ENCODE data around the gene NDUFAF3. TPM values are rescaled to one million over a fixed set of nuclear protein-coding genes. Genes with fewer than 3 reads are reported as not detected.

The NDUFAF3 gene
- polyA plus RNA-seq, 1 of the 3 experiments (the other 2 are of a cell fraction) = 104 TPM

DNA sequence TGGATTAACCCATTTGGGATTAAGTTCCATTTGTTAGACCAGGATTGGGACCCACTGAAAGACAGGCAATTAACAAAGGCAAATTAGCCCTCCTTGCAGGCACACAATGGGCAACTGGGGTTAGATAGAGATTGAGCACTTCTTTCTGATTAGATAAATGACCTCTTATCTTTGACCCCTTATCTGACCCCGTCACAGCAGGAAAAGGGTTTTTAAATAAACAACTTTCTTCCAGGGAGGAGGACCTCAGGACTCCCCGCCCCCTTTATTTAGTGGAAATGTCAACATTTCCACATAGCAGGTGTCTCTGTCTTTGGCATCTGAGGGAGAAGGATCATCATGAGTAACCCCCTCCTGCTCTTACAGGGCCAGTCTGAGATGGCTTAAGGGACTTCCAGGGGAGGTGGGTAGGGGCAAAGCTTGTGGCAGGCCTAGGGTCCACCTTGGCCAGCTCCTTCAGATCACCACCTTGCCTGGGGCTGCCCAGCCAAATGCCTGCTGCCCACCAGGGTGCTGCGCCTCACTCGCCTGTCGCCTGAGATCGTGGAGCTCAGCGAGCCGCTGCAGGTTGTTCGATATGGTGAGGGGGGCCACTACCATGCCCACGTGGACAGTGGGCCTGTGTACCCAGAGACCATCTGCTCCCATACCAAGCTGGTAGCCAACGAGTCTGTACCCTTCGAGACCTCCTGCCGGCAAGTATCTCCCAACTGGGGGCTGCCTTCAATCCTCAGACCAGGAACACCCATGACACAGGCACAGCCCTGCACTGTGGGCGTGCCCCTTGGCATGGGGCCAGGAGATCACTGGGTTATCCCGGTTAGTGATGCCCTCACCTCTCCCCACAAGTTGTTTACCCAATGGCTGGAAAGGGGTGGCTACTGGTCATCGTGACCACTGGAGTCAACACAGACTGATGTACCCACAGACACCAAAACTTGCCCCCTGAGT, 17.3 kb upstream of the NDUFAF3 start:
- 87% methylated on average over 12 of the region's 16 CpGs for WGBS (ENCODE audit: low lambda C conversion rate)
- H3K4me3 ChIP-seq (ENCODE audit: low read depth in 2 of 2, low read length in 1 of 2) = no peak overlapping the region
- peaks cover 0 to 3% of the 10 kb centered on the region in 2 experiments for H3K36me3 ChIP-seq (replicated peaks in 1 of 2; ENCODE audit: control insufficient read depth in 1 of 2, insufficient read depth in 2 of 2, low read length in 1 of 2)
- peaks cover 32% of the 10 kb centered on the region for H3K79me2 ChIP-seq (ENCODE audit: insufficient read depth)
- H3F3A ChIP-seq (replicated peaks; ENCODE audit: insufficient read depth) = peaks cover 3% of the 10 kb centered on the region
- peaks cover 0 to 24% of the 10 kb centered on the region in 2 experiments; a peak in 2 of 4 replicates for H3K4me1 ChIP-seq (ENCODE audit: control insufficient read depth in 1 of 2, insufficient read depth in 2 of 2, low read depth in 1 of 2, low read length in 1 of 2)
- H3K27me3 ChIP-seq (ENCODE audit: insufficient read depth) = no peaks in the 10 kb centered on the region
- H3K4me2 ChIP-seq = no peak overlapping the region
- H3K9me3 ChIP-seq = no peaks in the 10 kb centered on the region
- H3K27ac ChIP-seq (ENCODE audit: low read depth in 2 of 2, low read length in 1 of 2) = no peak overlapping the region
- no peak overlapping the region for H3K9ac ChIP-seq
- ChIA-PET POLR2A (no interaction called here), CTCF (interaction anchor here (1.0 to 1.8 kb wide), 2 partner anchors 9 to 10 kb away, joined by 5 read pairs; no protein-coding TSS in a partner anchor)
- TF ChIP-seq RFX5 (IDR thresholded peaks at IDR 0.05; ENCODE audit: low read length) (no peak), RCOR1 (IDR thresholded peaks at IDR 0.05; ENCODE audit: low read length) (no peak)
- peaks cover 16% of the 10 kb centered on the region for H4K20me1 ChIP-seq (ENCODE audit: insufficient read depth)
- H3K9me2 ChIP-seq = no peaks in the 10 kb centered on the region
- no peak overlapping the region for H2AFZ ChIP-seq (ENCODE audit: low read depth)
- no peak for DNase-seq

GRCh38 chr3:49005303-49005680, 16.6 kb upstream of the NDUFAF3 start:
- peaks cover 21% of the 10 kb centered on the region for H4K20me1 ChIP-seq (ENCODE audit: insufficient read depth)
- H3F3A ChIP-seq (replicated peaks; ENCODE audit: insufficient read depth) = peaks cover 3% of the 10 kb centered on the region
- H3K9me2 ChIP-seq = no peaks in the 10 kb centered on the region
- DNase-seq = no peak
- ChIA-PET POLR2A (interaction anchor here (4.3 kb wide), 1 partner anchor 8 kb away, joined by 44 read pairs; no protein-coding TSS in a partner anchor), CTCF (interaction anchor here (1.8 to 4.4 kb wide), 2 partner anchors 9 to 18 kb away, joined by 5 to 29 read pairs; no protein-coding TSS in a partner anchor)
- H3K4me1 ChIP-seq (ENCODE audit: control insufficient read depth in 1 of 2, insufficient read depth in 2 of 2, low read depth in 1 of 2, low read length in 1 of 2) = peaks cover 0 to 21% of the 10 kb centered on the region in 2 experiments; a peak in 2 of 4 replicates
- H3K4me2 ChIP-seq = no peak overlapping the region
- no peak overlapping the region for H3K9ac ChIP-seq
- peaks cover 39% of the 10 kb centered on the region for H3K79me2 ChIP-seq (ENCODE audit: insufficient read depth)
- WGBS (ENCODE audit: low lambda C conversion rate) = 100% methylated on average over 3 of the region's 3 CpGs
- no peak overlapping the region for H3K4me3 ChIP-seq (ENCODE audit: low read depth in 2 of 2, low read length in 1 of 2)
- H3K36me3 ChIP-seq (replicated peaks in 1 of 2; ENCODE audit: control insufficient read depth in 1 of 2, insufficient read depth in 2 of 2, low read length in 1 of 2) = peaks cover 0 to 4% of the 10 kb centered on the region in 2 experiments
- no peak overlapping the region for H2AFZ ChIP-seq (ENCODE audit: low read depth)
- H3K27me3 ChIP-seq (ENCODE audit: insufficient read depth) = no peaks in the 10 kb centered on the region
- H3K9me3 ChIP-seq = no peaks in the 10 kb centered on the region
- H3K27ac ChIP-seq (ENCODE audit: low read depth in 2 of 2, low read length in 1 of 2) = no peak overlapping the region
- TF ChIP-seq EZH2phosphoT487 (IDR thresholded peaks at IDR 0.05; ENCODE audit: borderline replicate concordance, low read depth) (no peak), RXRA (IDR thresholded peaks at IDR 0.05; ENCODE audit: borderline replicate concordance, low read depth) (no peak), TAF1 (IDR thresholded peaks at IDR 0.05; ENCODE audit: borderline replicate concordance, low read depth, low read length) (no peak), MXI1 (IDR thresholded peaks at IDR 0.05; ENCODE audit: low read depth, low read length) (no peak), ELF1 (IDR thresholded peaks at IDR 0.05) (no peak), REST (IDR thresholded peaks at IDR 0.05; ENCODE audit: low read depth, low read length) (no peak), SIN3A (IDR thresholded peaks at IDR 0.05; ENCODE audit: borderline replicate concordance, low read depth, low read length) (no peak), TCF12 (IDR thresholded peaks at IDR 0.05) (no peak), SMC3 (IDR thresholded peaks at IDR 0.05; ENCODE audit: low read depth, low read length) (no peak), FOXJ3 (CRISPR knock-in tag; IDR thresholded peaks at IDR 0.05) (no peak), EP300 (IDR thresholded peaks at IDR 0.05; ENCODE audit: borderline replicate concordance in 1 of 2, low read depth in 1 of 2, low read length in 1 of 2) (no peak), NRF1 (IDR thresholded peaks at IDR 0.05; ENCODE audit: low read depth, low read length) (no peak), FOXM1 (IDR thresholded peaks at IDR 0.05; ENCODE audit: low read depth) (no peak), JUND (IDR thresholded peaks at IDR 0.05) (no peak), NFIC (IDR thresholded peaks at IDR 0.05; ENCODE audit: borderline replicate concordance) (no peak), USF2 (IDR thresholded peaks at IDR 0.05; ENCODE audit: borderline replicate concordance, low read depth, low read length) (no peak), POLR2AphosphoS5 (IDR thresholded peaks at IDR 0.05; ENCODE audit: low read depth, low read length) (no peak)
- TF ChIP-seq, protein P1, sequence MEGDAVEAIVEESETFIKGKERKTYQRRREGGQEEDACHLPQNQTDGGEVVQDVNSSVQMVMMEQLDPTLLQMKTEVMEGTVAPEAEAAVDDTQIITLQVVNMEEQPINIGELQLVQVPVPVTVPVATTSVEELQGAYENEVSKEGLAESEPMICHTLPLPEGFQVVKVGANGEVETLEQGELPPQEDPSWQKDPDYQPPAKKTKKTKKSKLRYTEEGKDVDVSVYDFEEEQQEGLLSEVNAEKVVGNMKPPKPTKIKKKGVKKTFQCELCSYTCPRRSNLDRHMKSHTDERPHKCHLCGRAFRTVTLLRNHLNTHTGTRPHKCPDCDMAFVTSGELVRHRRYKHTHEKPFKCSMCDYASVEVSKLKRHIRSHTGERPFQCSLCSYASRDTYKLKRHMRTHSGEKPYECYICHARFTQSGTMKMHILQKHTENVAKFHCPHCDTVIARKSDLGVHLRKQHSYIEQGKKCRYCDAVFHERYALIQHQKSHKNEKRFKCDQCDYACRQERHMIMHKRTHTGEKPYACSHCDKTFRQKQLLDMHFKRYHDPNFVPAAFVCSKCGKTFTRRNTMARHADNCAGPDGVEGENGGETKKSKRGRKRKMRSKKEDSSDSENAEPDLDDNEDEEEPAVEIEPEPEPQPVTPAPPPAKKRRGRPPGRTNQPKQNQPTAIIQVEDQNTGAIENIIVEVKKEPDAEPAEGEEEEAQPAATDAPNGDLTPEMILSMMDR (IDR thresholded peaks at IDR 0.05) = no peak

Data from SK-N-SH (cell line).